Heart right ventricle (tissue), 16 donors: ENCODE data around the gene DPH1. TPM values are rescaled to one million over a fixed set of nuclear protein-coding genes. Genes with fewer than 3 reads are reported as not detected.
A peak's percentile ranks its signal among the peaks of the same experiment; 100 is the strongest.

Source experiments
- ATAC-seq, 8 donors: fragments of 200-7000 bp; cut with Tn5 transposase; one replicate each; pipeline ENCODE4 v1.9.1; 2020; ENCODE audit warnings: mild to moderate bottlenecking in 8 of 8, moderate library complexity in 8 of 8, moderate number of reproducible peaks in 1 of 8
- DNase-seq, 2 donors: peaks; one replicate each; pipeline ENCODE4 v3.0.0-alpha.2; 2020
- H3K27ac ChIP-seq, 10 donors: fragments of 200-600 bp; sonication (generic) in 2 of 10; one replicate each; pipeline versions ENCODE4 v1.5.0 to v1.8.0; 2020 to 2022; ENCODE audit warnings: mild to moderate bottlenecking in 3 of 10
- H3K27me3 ChIP-seq, 7 donors: fragments of 200-600 bp; one replicate each; pipeline ENCODE4 v1.8.0; 2021 to 2022; ENCODE audit warnings: mild to moderate bottlenecking in 2 of 7
- H3K36me3 ChIP-seq, 9 donors: fragments of 200-600 bp; sonication (generic) in 1 of 9; one replicate each; pipeline versions ENCODE4 v1.5.0 to v1.8.0; 2020 to 2022; ENCODE audit warnings: mild to moderate bottlenecking in 2 of 9
- H3K4me1 ChIP-seq, 9 donors: fragments of 200-600 bp; sonication (generic) in 1 of 9; one replicate each; pipeline versions ENCODE4 v1.5.0 to v1.8.0; 2020 to 2022; ENCODE audit warnings: mild to moderate bottlenecking in 4 of 9
- H3K4me3 ChIP-seq, 10 donors: fragments of 200-600 bp; sonication (generic) in 2 of 10; one replicate each; pipeline versions ENCODE4 v1.5.0 to v1.8.0; 2020 to 2022; ENCODE audit warnings: mild to moderate bottlenecking in 7 of 10, moderate library complexity in 2 of 10
- H3K9me3 ChIP-seq, 11 donors: fragments of 200-600 bp in 10 of 11; sonication (generic) in 2 of 11; one replicate each; pipeline versions ENCODE4 v1.5.0 to v1.8.0; 2013 to 2022; ENCODE audit warnings: mild to moderate bottlenecking in 2 of 11, control low read depth in 1 of 11, moderate library complexity in 1 of 11
- WGBS, 2 donors: extraction: QIAGEN DNeasy Blood & Tissue Kit; methylation state at CpG; one replicate each; pipeline ENCODE4 v1.1.7; 2013; ENCODE audit warnings: inconsistent platforms in 1 of 2; 5-methylcytosine and 5-hydroxymethylcytosine counted together
- intact Hi-C, 10 donors: fragments of 100-400 bp; cut with DNase I; formaldehyde crosslinking; loops; one replicate each; pipeline versions ENCODE4 v1.11.1 to v1.14.2; 2022
- polyA plus RNA-seq, 2 donors: library from polyadenylated mRNA; stranded (reverse); fragments of 200-250 nt; gene quantifications; one replicate each; pipeline ENCODE4 v1.2.3, GENCODE V29; 2013
- total RNA-seq, 10 donors: library from RNA; stranded (reverse); fragmentation: NEBNext Ultra II Directional in 3 of 10; extraction: Animal tissue kit (Norgen Biotek cat#: 25700) in 3 of 10; gene quantifications; one replicate each; pipeline versions ENCODE4 v1.2.1 to v1.2.4, GENCODE V29; 2021 to 2023
- TF ChIP-seq, protein P1 (sequence below), 9 donors: fragments of 200-600 bp; sonication (generic) in 2 of 9; IDR thresholded peaks; one replicate each; pipeline versions ENCODE4 v1.5.0 to v1.8.0; 2021 to 2022; ENCODE audit warnings: antibody characterized with exemption in 9 of 9, mild to moderate bottlenecking in 5 of 9, moderate library complexity in 1 of 9
- donor health status: Arrhythmogenic right ventricular cardiomyopathy.
- donor health status: ischemic (EF 13 %, LVEDD 7.1; RV severe dilation, severe dysfunction).
- donor health status: healthy with polysubstance abuse.
- donor health status: DM: no; HTN: yes; CAD: no.
- donor health status: DM: no; HTN: no; CAD: no.
- donor health status: ischemic (EF 25% LVEDD 6.9; RV normal size, moderate dysfunction).
- donor health status: ischemic (EF 25% LVEDD 5.7; RV mildly dilated, moderate dysfunction).
- donor health status: healthy.
- donor health status: DM: yes; HTN: yes; CAD: no.
- donor health status: Ischemic cardiomyopathy.
- donor health status: ischemic (EF 35%, LVEDD 5.7; RV mildly dilated, moderate dysfunction).
- donor health status: nonischemic (EF 11% LVEDD 7.7; RV severe dilation, severe dysfunction).
- donor health status: DM: yes; HTN: yes; CAD: no.
- donor health status: PGD.
- donor health status: ischemic (EF 29% LVEDD 5.4; RV normal size, mild dysfunction).
- donor health status: nonischemic (EF 23%, LVEDD 6.1; RV moderate dilation, normal function).

Gene DPH1
- total and polyA plus RNA-seq, 12 donors, result 19.0 to 40.0 (median 25.9) TPM

DNA sequence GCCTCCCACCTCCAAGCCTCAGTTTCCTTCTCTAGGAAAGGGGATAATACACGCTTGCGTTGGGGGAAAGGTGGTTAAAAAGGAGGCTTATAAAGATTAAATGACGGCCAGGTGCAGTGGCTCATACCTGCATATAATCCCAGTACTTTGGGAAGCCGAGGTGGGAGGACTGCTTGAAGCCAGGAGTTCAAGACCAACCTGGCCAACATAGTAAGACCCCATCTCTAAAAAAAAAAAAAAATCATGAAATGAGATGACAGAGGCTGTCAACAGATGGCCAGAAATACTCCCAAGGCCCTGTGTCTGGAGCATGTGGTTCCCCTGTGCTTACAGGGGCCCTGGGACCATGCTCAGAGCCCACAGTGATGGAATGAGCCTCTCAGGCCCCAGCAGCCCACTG, 35.2 kb upstream of the DPH1 start:
- no peak for ATAC-seq
- no peaks in the 10 kb centered on the region for H3K36me3 ChIP-seq
- DNase-seq, result no peak
- peaks cover 7 to 41% (median 27%) of the 10 kb centered on the region in 9 donors for H3K4me1 ChIP-seq
- no peak overlapping the region for H3K4me3 ChIP-seq
- H3K27me3 ChIP-seq, result peaks cover 0 to 29% (median 0%) of the 10 kb centered on the region in 7 donors
- TF ChIP-seq, protein P1, sequence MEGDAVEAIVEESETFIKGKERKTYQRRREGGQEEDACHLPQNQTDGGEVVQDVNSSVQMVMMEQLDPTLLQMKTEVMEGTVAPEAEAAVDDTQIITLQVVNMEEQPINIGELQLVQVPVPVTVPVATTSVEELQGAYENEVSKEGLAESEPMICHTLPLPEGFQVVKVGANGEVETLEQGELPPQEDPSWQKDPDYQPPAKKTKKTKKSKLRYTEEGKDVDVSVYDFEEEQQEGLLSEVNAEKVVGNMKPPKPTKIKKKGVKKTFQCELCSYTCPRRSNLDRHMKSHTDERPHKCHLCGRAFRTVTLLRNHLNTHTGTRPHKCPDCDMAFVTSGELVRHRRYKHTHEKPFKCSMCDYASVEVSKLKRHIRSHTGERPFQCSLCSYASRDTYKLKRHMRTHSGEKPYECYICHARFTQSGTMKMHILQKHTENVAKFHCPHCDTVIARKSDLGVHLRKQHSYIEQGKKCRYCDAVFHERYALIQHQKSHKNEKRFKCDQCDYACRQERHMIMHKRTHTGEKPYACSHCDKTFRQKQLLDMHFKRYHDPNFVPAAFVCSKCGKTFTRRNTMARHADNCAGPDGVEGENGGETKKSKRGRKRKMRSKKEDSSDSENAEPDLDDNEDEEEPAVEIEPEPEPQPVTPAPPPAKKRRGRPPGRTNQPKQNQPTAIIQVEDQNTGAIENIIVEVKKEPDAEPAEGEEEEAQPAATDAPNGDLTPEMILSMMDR (IDR thresholded peaks at IDR 0.05), result no peak
- 95 to 96% methylated on average over 4 of the region's 4 CpGs for WGBS, 2 donors
- H3K9me3 ChIP-seq, result no peaks in the 10 kb centered on the region
- intact Hi-C loops, result no loop called here
- H3K27ac ChIP-seq, result no peak overlapping the region

DNA sequence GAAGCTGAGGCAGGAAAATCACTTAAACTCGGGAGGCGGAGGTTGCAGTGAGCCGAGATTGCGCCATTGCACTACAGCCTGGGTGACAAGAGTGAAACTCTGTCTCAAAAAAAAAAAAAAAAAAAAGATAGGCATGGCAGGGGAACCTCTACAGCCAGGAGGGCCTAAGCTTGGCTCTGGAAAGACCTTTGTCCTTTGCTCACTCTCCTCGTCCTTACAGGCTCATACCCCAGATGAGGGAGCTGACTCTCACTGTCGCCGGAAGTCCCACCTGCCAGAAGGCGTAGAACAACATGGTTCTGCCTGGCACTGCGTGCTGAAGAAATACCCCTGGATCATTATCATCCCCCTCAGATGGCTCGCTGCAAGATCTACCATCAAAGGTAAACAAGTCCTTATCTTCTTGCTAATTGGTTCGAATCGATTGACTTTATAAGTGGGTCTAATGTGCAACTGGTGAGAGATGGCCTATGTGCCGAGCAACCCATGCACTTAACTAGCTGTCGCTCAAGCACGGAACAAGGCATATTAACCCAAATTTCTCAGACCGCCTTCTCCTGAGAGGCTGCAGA, 34.5 kb upstream of the DPH1 start:
- no peaks in the 10 kb centered on the region for H3K9me3 ChIP-seq
- H3K4me3 ChIP-seq, result no peak overlapping the region
- TF ChIP-seq, protein P1 (IDR thresholded peaks at IDR 0.05), result no peak
- intact Hi-C loops, result no loop called here
- peaks cover 14 to 48% (median 34%) of the 10 kb centered on the region in 9 donors for H3K4me1 ChIP-seq
- no peak overlapping the region for H3K27ac ChIP-seq
- 93 to 94% methylated on average over 16 of the region's 16 CpGs for WGBS, 2 donors
- peaks cover 0 to 32% (median 0%) of the 10 kb centered on the region in 7 donors for H3K27me3 ChIP-seq
- ATAC-seq, result no peak
- H3K36me3 ChIP-seq, result no peaks in the 10 kb centered on the region
- DNase-seq, result no peak

- ATAC-seq (no peak), DNase-seq (no peak)
- H3K27me3 ChIP-seq, result peaks cover 0 to 28% (median 0%) of the 10 kb centered on the region in 7 donors
- WGBS, 2 donors, result 68 to 72% methylated on average over 14 of the region's 14 CpGs
- intact Hi-C loops, result no loop called here
- no peaks in the 10 kb centered on the region for H3K9me3 ChIP-seq
- TF ChIP-seq, protein P1 (IDR thresholded peaks at IDR 0.05), result no peak
- H3K36me3 ChIP-seq, result no peaks in the 10 kb centered on the region
- H3K4me3 ChIP-seq, result no peak overlapping the region
- H3K4me1 ChIP-seq, result peaks cover 15 to 48% (median 37%) of the 10 kb centered on the region in 9 donors
- H3K27ac ChIP-seq, result peak overlapping the region in 1 of 10 donors; percentile 9
Observed at GRCh38 chr17:1995907-1996799, 33.8 kb upstream of the DPH1 start.

- intact Hi-C loops, result no loop called here
- 79 to 85% methylated on average over 9 of the region's 9 CpGs for WGBS, 2 donors
- peaks cover 0 to 28% (median 0%) of the 10 kb centered on the region in 7 donors for H3K27me3 ChIP-seq
- ATAC-seq (peak in 1 of 8 donors; percentile 16), DNase-seq (no peak)
- peaks cover 15 to 48% (median 37%) of the 10 kb centered on the region in 9 donors for H3K4me1 ChIP-seq
- TF ChIP-seq, protein P1 (IDR thresholded peaks at IDR 0.05), result no peak
- no peak overlapping the region for H3K4me3 ChIP-seq
- H3K27ac ChIP-seq, result peak overlapping the region in 1 of 10 donors; percentile 9
- H3K9me3 ChIP-seq, result no peaks in the 10 kb centered on the region
- H3K36me3 ChIP-seq, result no peaks in the 10 kb centered on the region
Observed at GRCh38 chr17:1996800-1997288, 33.1 kb upstream of the DPH1 start.
